22Rv1 (cell line): ENCODE measurements around the gene PRDM7.

ENCODE experiments used
- ZFX ChIP-seq: fragments of 450-650 bp; IDR thresholded peaks from 2 replicates; pipeline ENCODE4 v1.6.1; 2017; ENCODE audit warnings: antibody characterized with exemption, borderline replicate concordance
- TF ChIP-seq, protein P1 (sequence below): fragments of 450-650 bp; IDR thresholded peaks from 2 replicates; pipeline ENCODE4 v1.5.1; 2017; ENCODE audit warnings: mild to moderate bottlenecking

DNA sequence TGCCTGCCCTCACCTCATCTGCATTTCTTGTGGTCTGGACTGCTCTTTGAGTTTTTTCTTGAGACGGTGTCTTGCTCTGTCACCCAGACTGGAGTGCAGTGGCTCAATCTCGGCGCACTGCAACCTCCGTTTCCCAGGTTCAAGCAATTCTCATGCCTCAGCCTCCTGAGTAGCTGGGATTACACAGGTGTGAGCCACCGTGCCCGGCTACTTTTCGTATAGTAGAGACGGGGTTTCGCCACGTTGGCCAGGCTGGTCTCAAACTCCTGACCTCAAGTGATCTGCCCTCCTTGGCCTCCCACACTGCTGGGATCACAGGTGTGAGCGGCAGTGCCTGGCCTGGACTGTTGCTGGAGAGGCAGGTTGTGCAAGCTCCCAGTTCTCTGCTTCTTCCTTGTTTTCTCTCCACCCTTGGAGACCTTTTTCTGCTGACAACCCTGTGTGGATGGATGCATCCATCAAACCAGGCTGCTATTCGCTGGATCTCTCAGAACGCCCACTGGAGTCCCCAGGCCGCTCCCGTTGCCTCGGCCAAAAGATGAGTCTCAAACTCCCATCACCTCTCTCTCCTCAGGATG is 35.1 kb downstream of the PRDM7 start:
- TF ChIP-seq, protein P1, sequence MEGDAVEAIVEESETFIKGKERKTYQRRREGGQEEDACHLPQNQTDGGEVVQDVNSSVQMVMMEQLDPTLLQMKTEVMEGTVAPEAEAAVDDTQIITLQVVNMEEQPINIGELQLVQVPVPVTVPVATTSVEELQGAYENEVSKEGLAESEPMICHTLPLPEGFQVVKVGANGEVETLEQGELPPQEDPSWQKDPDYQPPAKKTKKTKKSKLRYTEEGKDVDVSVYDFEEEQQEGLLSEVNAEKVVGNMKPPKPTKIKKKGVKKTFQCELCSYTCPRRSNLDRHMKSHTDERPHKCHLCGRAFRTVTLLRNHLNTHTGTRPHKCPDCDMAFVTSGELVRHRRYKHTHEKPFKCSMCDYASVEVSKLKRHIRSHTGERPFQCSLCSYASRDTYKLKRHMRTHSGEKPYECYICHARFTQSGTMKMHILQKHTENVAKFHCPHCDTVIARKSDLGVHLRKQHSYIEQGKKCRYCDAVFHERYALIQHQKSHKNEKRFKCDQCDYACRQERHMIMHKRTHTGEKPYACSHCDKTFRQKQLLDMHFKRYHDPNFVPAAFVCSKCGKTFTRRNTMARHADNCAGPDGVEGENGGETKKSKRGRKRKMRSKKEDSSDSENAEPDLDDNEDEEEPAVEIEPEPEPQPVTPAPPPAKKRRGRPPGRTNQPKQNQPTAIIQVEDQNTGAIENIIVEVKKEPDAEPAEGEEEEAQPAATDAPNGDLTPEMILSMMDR: no peak
- no peak for TF ChIP-seq ZFX
